Keratinocyte (primary cell): ENCODE measurements around the gene EOGT. TPM values are rescaled to one million over a fixed set of nuclear protein-coding genes. Genes with fewer than 3 reads are reported as not detected.

Experiments
- DNase-seq: peaks from one replicate; pipeline ENCODE4 v3.0.0-alpha.2; 2011; ENCODE audit warnings: low read depth, missing footprints, low spot score
- FAIRE-seq: peaks from 2 replicates; lab custom pipeline; 2011; peaks lifted over from hg19 to GRCh38; lab: Jason Lieb, UNC
- H2AFZ ChIP-seq: 2 replicates; pipeline ENCODE4 v1.6.0; 2012; ENCODE audit warnings: low read length, control low read depth, inconsistent platforms; ENCODE audit not compliant: control insufficient read depth
- H3K27ac ChIP-seq: 2 replicates; pipeline ENCODE4 v1.5.1; 2011; ENCODE audit warnings: low read length; ENCODE audit not compliant: control insufficient read depth, insufficient read depth
- H3K27me3 ChIP-seq: 3 replicates; pipeline ENCODE4 v1.6.0; 2011; ENCODE audit warnings: low read length; ENCODE audit not compliant: control insufficient read depth, insufficient read depth; ENCODE audit errors: extremely low read depth
- H3K36me3 ChIP-seq, 2 experiments: 2 replicates in 1 of 2; 3 replicates in 1 of 2; pipeline ENCODE4 v1.5.1; 2011; ENCODE audit warnings: low read length in 2 of 2, mild to moderate bottlenecking in 1 of 2; ENCODE audit not compliant: control insufficient read depth in 2 of 2, insufficient read depth in 2 of 2; ENCODE audit errors: extremely low read depth in 1 of 2
- H3K4me1 ChIP-seq: 3 replicates; pipeline ENCODE4 v1.5.1; 2011; ENCODE audit warnings: low read length; ENCODE audit not compliant: control insufficient read depth, insufficient read depth; ENCODE audit errors: extremely low read depth
- H3K4me2 ChIP-seq: 3 replicates; pipeline ENCODE4 v1.6.0; 2011; ENCODE audit warnings: low read depth, low read length; ENCODE audit not compliant: control insufficient read depth, insufficient read depth; ENCODE audit errors: extremely low read depth
- H3K4me3 ChIP-seq, 3 experiments: fragments of 200-600 bp in 1 of 3; sonication (generic) in 1 of 3; 2 replicates in 2 of 3; 3 replicates in 1 of 3; pipeline ENCODE4 v1.5.1; 2011 to 2016; ENCODE audit warnings: low read length in 3 of 3, mild to moderate bottlenecking in 3 of 3, control low read depth in 2 of 3, inconsistent platforms in 1 of 3, low read depth in 1 of 3, mixed read lengths in 1 of 3, mixed run types in 1 of 3, moderate library complexity in 1 of 3; ENCODE audit not compliant: control insufficient read depth in 2 of 3, insufficient read depth in 2 of 3; ENCODE audit errors: extremely low read depth in 1 of 3
- H3K79me2 ChIP-seq: 2 replicates; pipeline ENCODE4 v1.6.0; 2012; ENCODE audit warnings: low read length; ENCODE audit not compliant: control insufficient read depth, insufficient read depth
- H3K9ac ChIP-seq: 3 replicates; pipeline ENCODE4 v1.6.0; 2011; ENCODE audit warnings: low read length; ENCODE audit not compliant: control insufficient read depth, insufficient read depth; ENCODE audit errors: extremely low read depth
- H3K9me1 ChIP-seq: 3 replicates; pipeline ENCODE4 v1.6.0; 2011; ENCODE audit warnings: low read length; ENCODE audit not compliant: control insufficient read depth, insufficient read depth; ENCODE audit errors: extremely low read depth
- H3K9me3 ChIP-seq: 2 replicates; pipeline ENCODE4 v1.5.1; 2012; ENCODE audit warnings: low read depth, low read length; ENCODE audit not compliant: control insufficient read depth
- H4K20me1 ChIP-seq: 3 replicates; pipeline ENCODE4 v1.6.0; 2011; ENCODE audit warnings: low read length; ENCODE audit not compliant: control insufficient read depth, insufficient read depth; ENCODE audit errors: extremely low read depth
- EZH2 ChIP-seq: IDR thresholded peaks from one replicate; pipeline ENCODE4 v1.6.1; 2012; ENCODE audit warnings: inconsistent platforms, mild to moderate bottlenecking, low read length, moderate library complexity
- dilution Hi-C: fragments of 300-500 bp; cut with MboI; formaldehyde crosslinking; loops from one replicate; pipeline ENCODE4 v1.7.0; 2020; ENCODE audit warnings: low sequenced_read_pairs; ENCODE audit not compliant: extremely low pct_ligation_motif_present
- polyA plus RNA-seq, 5 experiments: library from polyadenylated mRNA; depleted of rRNA in 3 of 5; stranded (reverse) in 3 of 5; stranded (forward) in 1 of 5; unstranded in 1 of 5; fragments of >200 nt; gene quantifications; 1 replicate in 1 of 5; 2 replicates in 3 of 5; 3 replicates in 1 of 5; pipeline versions ENCODE4 v1.2.1 to v1.2.3, GENCODE V29; 2011 to 2012; ENCODE audit warnings: missing spikeins in 2 of 5, low read depth in 1 of 5, low replicate concordance in 1 of 5
- TF ChIP-seq, protein P1 (sequence below), 3 experiments: IDR thresholded peaks in 1 of 3; conservative IDR thresholded peaks in 1 of 3; optimal IDR thresholded peaks in 1 of 3; 2 replicates in 2 of 3; 3 replicates in 1 of 3; pipeline versions ENCODE3 to v1.5.1; 2011; ENCODE audit warnings: low read length in 3 of 3, mild to moderate bottlenecking in 3 of 3, moderate library complexity in 2 of 3, control low read depth in 1 of 3, inconsistent platforms in 1 of 3; ENCODE audit not compliant: insufficient read depth in 2 of 3; ENCODE audit errors: extremely low read depth in 1 of 3

Gene EOGT
- polyA plus RNA-seq, 1 donor (not counting 4 experiments of a cell fraction or from before 2014, with no cell fraction given), result 39.0 TPM

DNA sequence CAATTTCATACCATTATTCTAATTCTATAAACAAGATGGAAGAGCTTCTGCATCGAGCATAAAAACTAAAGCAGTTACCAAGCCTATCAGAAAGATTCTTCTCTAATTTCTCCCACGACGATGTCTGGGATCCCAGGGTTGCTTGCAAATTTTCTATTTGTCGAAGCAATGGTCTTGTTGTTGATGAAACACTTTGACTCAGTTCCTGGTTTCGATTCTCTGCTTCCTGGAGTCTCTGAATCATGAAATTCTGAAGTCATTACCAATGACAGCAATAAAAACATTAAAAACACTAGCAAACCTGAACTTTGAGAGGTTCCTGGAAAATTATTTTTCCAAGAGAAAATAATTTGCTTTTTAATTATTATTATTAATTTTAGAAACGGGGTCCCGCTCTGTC, 20.0 kb upstream of the EOGT start:
- no peak overlapping the region for H3K4me2 ChIP-seq

DNA sequence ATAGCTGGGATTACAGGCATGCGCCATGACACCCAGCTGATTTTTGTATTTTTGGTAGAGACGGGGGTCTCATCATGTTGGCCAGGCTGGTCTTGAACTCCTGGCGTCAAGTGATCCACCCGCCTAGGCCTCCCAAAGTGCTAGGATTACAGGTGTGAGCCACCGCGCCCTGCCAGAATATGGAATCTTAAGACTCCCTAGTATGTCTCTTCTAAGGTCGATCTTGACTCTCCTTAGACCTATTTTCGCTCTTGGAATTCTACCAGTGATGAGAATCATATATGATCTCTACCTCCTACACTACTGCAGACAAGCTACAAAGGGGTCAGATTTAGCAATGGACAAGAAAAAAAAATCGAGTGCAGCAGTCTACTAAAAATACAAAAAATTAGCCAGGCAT, 19.3 kb upstream of the EOGT start:
- DNase-seq, result no peak
- H4K20me1 ChIP-seq, result no peaks in the 10 kb centered on the region
- no peak overlapping the region for H3K9ac ChIP-seq
- no peaks in the 10 kb centered on the region for H3K4me1 ChIP-seq
- H3K36me3 ChIP-seq, result peaks cover 17 to 18% of the 10 kb centered on the region in 2 experiments
- H3K79me2 ChIP-seq, result no peaks in the 10 kb centered on the region
- no peak for FAIRE-seq
- H3K9me1 ChIP-seq, result no peaks in the 10 kb centered on the region
- no peak overlapping the region for H3K4me2 ChIP-seq
- dilution Hi-C loops, result no loop called here
- H3K27me3 ChIP-seq, result no peaks in the 10 kb centered on the region
- H3K9me3 ChIP-seq, result no peaks in the 10 kb centered on the region
- H3K27ac ChIP-seq, result peak overlapping the region; percentile 60
- H3K4me3 ChIP-seq, result no peak overlapping the region
- H2AFZ ChIP-seq, result no peak overlapping the region
- TF ChIP-seq EZH2, result no peak
- TF ChIP-seq, protein P1, sequence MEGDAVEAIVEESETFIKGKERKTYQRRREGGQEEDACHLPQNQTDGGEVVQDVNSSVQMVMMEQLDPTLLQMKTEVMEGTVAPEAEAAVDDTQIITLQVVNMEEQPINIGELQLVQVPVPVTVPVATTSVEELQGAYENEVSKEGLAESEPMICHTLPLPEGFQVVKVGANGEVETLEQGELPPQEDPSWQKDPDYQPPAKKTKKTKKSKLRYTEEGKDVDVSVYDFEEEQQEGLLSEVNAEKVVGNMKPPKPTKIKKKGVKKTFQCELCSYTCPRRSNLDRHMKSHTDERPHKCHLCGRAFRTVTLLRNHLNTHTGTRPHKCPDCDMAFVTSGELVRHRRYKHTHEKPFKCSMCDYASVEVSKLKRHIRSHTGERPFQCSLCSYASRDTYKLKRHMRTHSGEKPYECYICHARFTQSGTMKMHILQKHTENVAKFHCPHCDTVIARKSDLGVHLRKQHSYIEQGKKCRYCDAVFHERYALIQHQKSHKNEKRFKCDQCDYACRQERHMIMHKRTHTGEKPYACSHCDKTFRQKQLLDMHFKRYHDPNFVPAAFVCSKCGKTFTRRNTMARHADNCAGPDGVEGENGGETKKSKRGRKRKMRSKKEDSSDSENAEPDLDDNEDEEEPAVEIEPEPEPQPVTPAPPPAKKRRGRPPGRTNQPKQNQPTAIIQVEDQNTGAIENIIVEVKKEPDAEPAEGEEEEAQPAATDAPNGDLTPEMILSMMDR (optimal IDR thresholded peaks at IDR 0.05 in 1 of 3, IDR thresholded peaks at IDR 0.05 in 1 of 3, conservative IDR thresholded peaks at IDR 0.05 in 1 of 3; ENCODE audit: extremely low read depth in 1 of 3, insufficient read depth in 2 of 3, low read length in 3 of 3), result no peak

More for the DNA sequence above, 20.0 kb upstream of the EOGT start:
- dilution Hi-C loops, result no loop called here
- Histone ChIP-seq H3K4me1 (no peaks in the 10 kb centered on the region), H3K9me1 (no peaks in the 10 kb centered on the region), H3K27me3 (no peaks in the 10 kb centered on the region), H3K36me3 (peaks cover 18 to 22% of the 10 kb centered on the region in 2 experiments), H2AFZ (no peak overlapping the region), H3K4me3 (no peak overlapping the region), H4K20me1 (no peaks in the 10 kb centered on the region), H3K9ac (no peak overlapping the region), H3K9me3 (no peaks in the 10 kb centered on the region), H3K79me2 (no peaks in the 10 kb centered on the region), H3K27ac (peak overlapping the region; percentile 60)
- no peak for FAIRE-seq
- no peak for TF ChIP-seq EZH2
- TF ChIP-seq, protein P1 (optimal IDR thresholded peaks at IDR 0.05 in 1 of 3, IDR thresholded peaks at IDR 0.05 in 1 of 3, conservative IDR thresholded peaks at IDR 0.05 in 1 of 3; ENCODE audit: extremely low read depth in 1 of 3, insufficient read depth in 2 of 3, low read length in 3 of 3), result no peak
- DNase-seq, result no peak
